ENCODE measurements around the gene MAP6D1. TPM values are rescaled to one million over a fixed set of nuclear protein-coding genes. Genes with fewer than 3 reads are reported as not detected.

Gene MAP6D1
- total RNA-seq, 2 experiments from 2014 or later, result 0.90 to 0.91 TPM

- peaks cover 42% of the 10 kb centered on the region for H3K36me3 Mint-ChIP-seq (ENCODE audit: low read depth)
- DNase-seq (no peak), ATAC-seq (no peak)
- peaks cover 11% of the 10 kb centered on the region for H3K4me1 Mint-ChIP-seq (ENCODE audit: low read depth)
- ChIA-PET CTCF (interaction anchor here (1.0 to 5.7 kb wide), 2 partner anchors 290 to 300 kb away, joined by 3 to 53 read pairs; no protein-coding TSS in a partner anchor), POLR2A (no interaction called here)
- peak overlapping the region; percentile 52 for H3K27ac Mint-ChIP-seq
- H3K9me3 Mint-ChIP-seq (ENCODE audit: insufficient read depth), result no peaks in the 10 kb centered on the region
- no peaks in the 10 kb centered on the region for H3K27me3 Mint-ChIP-seq (ENCODE audit: low read depth)
- H3K4me3 Mint-ChIP-seq, result no peak overlapping the region
Observed at GRCh38 chr3:183769453-183769852, 55.9 kb downstream of the MAP6D1 start.

GRCh38 chr3:183768114-183768513 lies 57.3 kb downstream of the MAP6D1 start:
- Mint-ChIP-seq H3K36me3 (ENCODE audit: low read depth) (peaks cover 32% of the 10 kb centered on the region), H3K4me1 (ENCODE audit: low read depth) (peaks cover 11% of the 10 kb centered on the region), H3K9me3 (ENCODE audit: insufficient read depth) (no peaks in the 10 kb centered on the region), H3K27ac (no peak overlapping the region), H3K4me3 (no peak overlapping the region), H3K27me3 (ENCODE audit: low read depth) (no peaks in the 10 kb centered on the region)
- POLR2A ChIA-PET, result interaction anchor here (0.6 kb wide), 1 partner anchor 84 kb away, joined by 4 read pairs; no protein-coding TSS in a partner anchor
- ATAC-seq (no peak), DNase-seq (no peak)
- CTCF ChIA-PET, result interaction anchor here (5.7 kb wide), 1 partner anchor 299 kb away, joined by 53 read pairs; no protein-coding TSS in a partner anchor

- ATAC-seq, result peak; percentile 93
- H3K9me3 Mint-ChIP-seq (ENCODE audit: insufficient read depth), result no peaks in the 10 kb centered on the region
- POLR2A ChIA-PET, result no interaction called here
- no peak overlapping the region for H3K27ac Mint-ChIP-seq
- peaks cover 11% of the 10 kb centered on the region for H3K4me1 Mint-ChIP-seq (ENCODE audit: low read depth)
- no peaks in the 10 kb centered on the region for H3K27me3 Mint-ChIP-seq (ENCODE audit: low read depth)
- peaks cover 32% of the 10 kb centered on the region for H3K36me3 Mint-ChIP-seq (ENCODE audit: low read depth)
- peak; percentile 83 for DNase-seq
- H3K4me3 Mint-ChIP-seq, result no peak overlapping the region
- CTCF ChIA-PET, result interaction anchor here (0.6 to 5.7 kb wide), 49 partner anchors 9 to 644 kb away, joined by 3 to 53 read pairs (median 5); partner anchors contain the start of genes PARL and YEATS2
Observed at GRCh38 chr3:183766745-183767606, 58.4 kb downstream of the MAP6D1 start.

GRCh38 chr3:183766107-183766506 lies 59.3 kb downstream of the MAP6D1 start:
- Mint-ChIP-seq H3K4me3 (no peak overlapping the region), H3K27ac (peak overlapping the region; percentile 35), H3K9me3 (ENCODE audit: insufficient read depth) (no peaks in the 10 kb centered on the region), H3K27me3 (ENCODE audit: low read depth) (no peaks in the 10 kb centered on the region), H3K4me1 (ENCODE audit: low read depth) (peaks cover 11% of the 10 kb centered on the region), H3K36me3 (ENCODE audit: low read depth) (peaks cover 34% of the 10 kb centered on the region)
- ATAC-seq (no peak), DNase-seq (no peak)
- ChIA-PET CTCF (interaction anchor here (0.6 to 5.7 kb wide), 15 partner anchors 9 to 643 kb away, joined by 3 to 53 read pairs (median 8); partner anchors contain the start of gene PARL), POLR2A (no interaction called here)

Other genes starting within 250 kb of the MAP6D1 start
- gene KLHL24, start 190.0 kb downstream of the MAP6D1 start, total RNA-seq, result 1 to 10 TPM; 8.0 to 9.2 TPM
- gene YEATS2, start 127.8 kb downstream of the MAP6D1 start, total RNA-seq, result 10 to 100 TPM; 49.3 to 52.6 TPM
- 10 to 100 TPM; 45.6 to 49.3 TPM for gene PARL, start 59.3 kb upstream of the MAP6D1 start, total RNA-seq
- gene ABCC5, start 192.3 kb upstream of the MAP6D1 start, total RNA-seq, result 10 to 100 TPM; 16.7 to 19.6 TPM
- gene HTR3D, start 206.2 kb upstream of the MAP6D1 start, total RNA-seq, result not detected
- gene HTR3C, start 227.5 kb upstream of the MAP6D1 start, total RNA-seq, result not detected